GM19193 (cell line): ENCODE measurements around the gene MGST1.

ENCODE experiments used
- POLR2A ChIP-seq: IDR thresholded peaks from 4 replicates; pipeline ENCODE4 v1.6.1; 2011; ENCODE audit not compliant: insufficient read depth, insufficient read length; ENCODE audit errors: extremely low read depth

The MGST1 gene

DNA sequence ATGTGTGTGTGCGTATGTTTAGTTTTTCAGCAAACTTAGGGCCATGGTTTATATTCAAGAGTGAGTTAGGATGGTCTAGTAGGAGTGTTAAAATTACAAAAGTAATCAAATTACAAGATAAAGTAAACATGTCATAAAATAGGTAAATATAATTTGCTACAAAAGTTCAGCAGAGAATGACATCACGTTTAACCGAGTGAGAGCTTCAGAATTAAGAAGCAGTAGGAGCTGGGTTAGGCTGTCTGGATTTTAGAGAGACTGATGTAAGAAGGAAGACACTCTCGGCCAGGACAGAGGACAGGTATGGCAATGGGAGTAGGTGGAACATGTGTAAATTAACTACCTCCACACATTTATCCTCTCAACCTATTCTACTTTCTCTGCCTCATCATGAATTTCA lies 11.6 kb upstream of the MGST1 start:
- no peak for TF ChIP-seq POLR2A

- no peak for TF ChIP-seq POLR2A
Measured at GRCh38 chr12:16344269-16344668, 3.2 kb upstream of the MGST1 start.

GRCh38 chr12:16345105-16345504 lies 2.3 kb upstream of the MGST1 start:
- no peak for TF ChIP-seq POLR2A

DNA sequence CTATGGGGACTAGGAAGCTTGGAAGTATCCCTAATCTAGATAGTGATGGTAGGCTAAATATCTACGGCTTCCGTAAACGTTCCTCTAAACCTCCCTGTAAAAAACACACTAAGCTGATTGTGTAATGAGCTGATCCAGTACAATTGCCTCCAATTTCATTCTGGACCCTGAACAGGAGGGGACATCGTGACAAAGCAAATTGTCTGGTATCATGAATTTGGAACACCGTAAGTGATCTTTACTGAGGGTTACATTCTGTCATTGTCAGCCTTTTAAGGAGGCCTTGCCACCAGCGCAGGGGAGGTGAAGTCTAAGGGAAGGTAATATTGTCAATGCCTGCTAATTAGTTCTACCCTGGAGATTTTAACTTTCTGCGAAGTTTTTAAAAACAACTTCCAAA lies 487 bp upstream of the MGST1 start:
- TF ChIP-seq POLR2A: no peak

- TF ChIP-seq POLR2A: peak; percentile 21
Measured at GRCh38 chr12:16348435-16349130, 1.1 kb downstream of the MGST1 start.

- TF ChIP-seq POLR2A: no peak
Measured at GRCh38 chr12:16349131-16349460, 1.7 kb downstream of the MGST1 start.

- no peak for TF ChIP-seq POLR2A
Measured at GRCh38 chr12:16350682-16351081, 3.2 kb downstream of the MGST1 start.

DNA sequence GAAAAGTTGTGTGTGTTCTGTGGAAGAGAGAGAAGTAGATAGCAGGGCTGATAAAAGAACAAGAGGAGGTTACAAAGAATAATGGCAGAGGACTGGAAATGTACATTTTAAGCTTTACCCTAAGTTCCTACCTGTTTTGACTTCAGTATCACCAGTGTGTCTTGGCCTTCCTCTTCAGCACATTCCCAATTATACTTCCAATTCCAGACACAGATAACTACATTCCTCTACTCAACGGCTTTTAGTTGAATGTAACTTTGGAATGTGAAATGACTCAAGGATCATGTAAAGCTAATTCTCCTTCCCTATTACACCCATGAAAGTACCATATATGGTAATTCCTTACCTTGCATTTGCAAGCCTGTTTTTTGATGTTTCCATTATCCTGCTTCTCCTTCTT lies 5.0 kb downstream of the MGST1 start:
- TF ChIP-seq POLR2A: no peak

GRCh38 chr12:16358878-16359277 lies 11.4 kb downstream of the MGST1 start:
- TF ChIP-seq POLR2A: no peak

- TF ChIP-seq POLR2A: no peak
Measured at GRCh38 chr12:16359512-16360491, 12.4 kb downstream of the MGST1 start.

- TF ChIP-seq POLR2A: no peak
Measured at GRCh38 chr12:16361142-16361783, 13.8 kb downstream of the MGST1 start.

DNA sequence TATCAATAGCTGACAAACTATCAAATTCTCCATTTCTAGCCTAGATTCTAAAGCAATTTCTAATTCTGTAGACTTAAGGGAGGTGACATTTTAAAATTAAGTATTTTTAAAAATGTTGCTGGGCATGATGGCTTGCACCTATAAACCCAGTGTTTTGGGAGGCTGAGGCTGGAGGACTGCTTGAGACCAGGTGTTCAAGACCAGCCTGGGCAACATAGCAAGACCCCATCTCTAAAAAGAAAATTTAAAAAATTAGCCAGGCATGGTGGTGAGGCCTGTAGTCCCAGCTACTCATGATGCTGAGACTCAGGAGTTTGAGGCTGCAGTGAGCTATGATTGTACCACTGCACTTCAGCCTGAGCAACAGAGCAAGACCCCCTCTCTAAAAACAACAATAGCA lies 15.1 kb downstream of the MGST1 start:
- no peak for TF ChIP-seq POLR2A

GRCh38 chr12:16369156-16369555 lies 21.7 kb downstream of the MGST1 start:
- TF ChIP-seq POLR2A: no peak

- no peak for TF ChIP-seq POLR2A
Measured at GRCh38 chr12:16370096-16370495, 22.7 kb downstream of the MGST1 start.

- TF ChIP-seq POLR2A: no peak
Measured at GRCh38 chr12:16384732-16385131, 37.3 kb downstream of the MGST1 start.
